ENCODE measurements around the gene LMNB1.
"Not testable (repeated sequence)": the region's sequence is repeated elsewhere in the genome, so short reads cannot be mapped to it uniquely, and the experiment has no call there.

Gene LMNB1

GRCh38 chr5:126757713-126758357 lies 19.1 kb upstream of the LMNB1 start:
- TF ChIP-seq, protein P1, sequence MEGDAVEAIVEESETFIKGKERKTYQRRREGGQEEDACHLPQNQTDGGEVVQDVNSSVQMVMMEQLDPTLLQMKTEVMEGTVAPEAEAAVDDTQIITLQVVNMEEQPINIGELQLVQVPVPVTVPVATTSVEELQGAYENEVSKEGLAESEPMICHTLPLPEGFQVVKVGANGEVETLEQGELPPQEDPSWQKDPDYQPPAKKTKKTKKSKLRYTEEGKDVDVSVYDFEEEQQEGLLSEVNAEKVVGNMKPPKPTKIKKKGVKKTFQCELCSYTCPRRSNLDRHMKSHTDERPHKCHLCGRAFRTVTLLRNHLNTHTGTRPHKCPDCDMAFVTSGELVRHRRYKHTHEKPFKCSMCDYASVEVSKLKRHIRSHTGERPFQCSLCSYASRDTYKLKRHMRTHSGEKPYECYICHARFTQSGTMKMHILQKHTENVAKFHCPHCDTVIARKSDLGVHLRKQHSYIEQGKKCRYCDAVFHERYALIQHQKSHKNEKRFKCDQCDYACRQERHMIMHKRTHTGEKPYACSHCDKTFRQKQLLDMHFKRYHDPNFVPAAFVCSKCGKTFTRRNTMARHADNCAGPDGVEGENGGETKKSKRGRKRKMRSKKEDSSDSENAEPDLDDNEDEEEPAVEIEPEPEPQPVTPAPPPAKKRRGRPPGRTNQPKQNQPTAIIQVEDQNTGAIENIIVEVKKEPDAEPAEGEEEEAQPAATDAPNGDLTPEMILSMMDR (IDR thresholded peaks at IDR 0.05; ENCODE audit: control insufficient read depth, insufficient read depth, low read depth, low read length, missing control alignments), result no peak
- no peak overlapping the region for H3K4me3 ChIP-seq (ENCODE audit: control insufficient read depth, low read depth, low read length)
- no peak for DNase-seq (ENCODE audit: low read depth)

- no peak for DNase-seq (ENCODE audit: low read depth)
- no peak overlapping the region for H3K4me3 ChIP-seq (ENCODE audit: control insufficient read depth, low read depth, low read length)
- TF ChIP-seq, protein P1 (IDR thresholded peaks at IDR 0.05; ENCODE audit: control insufficient read depth, insufficient read depth, low read depth, low read length, missing control alignments), result no peak
These were observed 13.6 kb upstream of the LMNB1 start for GRCh38 chr5:126763371-126763770.

DNA sequence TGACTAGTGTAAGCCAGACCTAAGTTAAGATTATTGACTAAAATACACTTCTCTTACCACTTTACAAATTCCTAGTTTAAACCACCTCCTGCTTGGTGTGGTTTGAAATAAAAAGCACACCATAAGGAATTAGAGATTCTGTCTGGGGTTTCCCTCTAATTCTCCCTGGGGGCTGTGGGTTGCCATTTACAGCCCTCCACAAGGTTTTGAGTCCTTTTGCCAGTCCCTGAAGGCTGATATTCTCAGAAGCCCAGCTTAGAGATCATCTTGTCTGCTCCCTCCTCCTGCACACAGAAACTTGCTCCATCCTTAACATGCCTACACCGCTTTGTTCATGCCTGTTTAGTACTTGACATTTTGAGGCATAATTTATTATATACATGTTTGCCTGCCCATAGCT lies 7.2 kb upstream of the LMNB1 start:
- DNase-seq (ENCODE audit: low read depth), result no peak
- no peak overlapping the region for H3K4me3 ChIP-seq (ENCODE audit: control insufficient read depth, low read depth, low read length)
- TF ChIP-seq, protein P1 (IDR thresholded peaks at IDR 0.05; ENCODE audit: control insufficient read depth, insufficient read depth, low read depth, low read length, missing control alignments), result no peak

- H3K4me3 ChIP-seq (ENCODE audit: control insufficient read depth, low read depth, low read length); DNase-seq (ENCODE audit: low read depth): not testable (repeated sequence)
These were observed 3.4 kb upstream of the LMNB1 start for GRCh38 chr5:126773536-126773935.

- H3K4me3 ChIP-seq (ENCODE audit: control insufficient read depth, low read depth, low read length); DNase-seq (ENCODE audit: low read depth): not testable (repeated sequence)
These were observed 2.3 kb upstream of the LMNB1 start for GRCh38 chr5:126774595-126774994.

DNA sequence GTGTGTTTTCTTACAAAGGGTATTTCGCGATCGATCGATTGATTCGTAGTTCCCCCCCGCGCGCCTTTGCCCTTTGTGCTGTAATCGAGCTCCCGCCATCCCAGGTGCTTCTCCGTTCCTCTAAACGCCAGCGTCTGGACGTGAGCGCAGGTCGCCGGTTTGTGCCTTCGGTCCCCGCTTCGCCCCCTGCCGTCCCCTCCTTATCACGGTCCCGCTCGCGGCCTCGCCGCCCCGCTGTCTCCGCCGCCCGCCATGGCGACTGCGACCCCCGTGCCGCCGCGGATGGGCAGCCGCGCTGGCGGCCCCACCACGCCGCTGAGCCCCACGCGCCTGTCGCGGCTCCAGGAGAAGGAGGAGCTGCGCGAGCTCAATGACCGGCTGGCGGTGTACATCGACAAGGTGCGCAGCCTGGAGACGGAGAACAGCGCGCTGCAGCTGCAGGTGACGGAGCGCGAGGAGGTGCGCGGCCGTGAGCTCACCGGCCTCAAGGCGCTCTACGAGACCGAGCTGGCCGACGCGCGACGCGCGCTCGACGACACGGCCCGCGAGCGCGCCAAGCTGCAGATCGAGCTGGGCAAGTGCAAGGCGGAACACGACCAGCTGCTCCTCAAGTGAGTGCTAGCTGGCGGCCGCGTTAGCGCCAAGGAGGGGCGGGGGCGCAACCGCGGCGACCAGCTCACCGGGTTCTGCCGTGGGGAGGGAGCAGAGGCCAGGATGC lies 480 bp downstream of the LMNB1 start:
- H3K4me3 ChIP-seq (ENCODE audit: control insufficient read depth, low read depth, low read length), result peak overlapping the region; percentile 96
- TF ChIP-seq, protein P1 (IDR thresholded peaks at IDR 0.05; ENCODE audit: control insufficient read depth, insufficient read depth, low read depth, low read length, missing control alignments), result peak; percentile 16
- DNase-seq (ENCODE audit: low read depth), result no peak

- TF ChIP-seq, protein P1 (IDR thresholded peaks at IDR 0.05; ENCODE audit: control insufficient read depth, insufficient read depth, low read depth, low read length, missing control alignments), result no peak
- peak; percentile 71 for DNase-seq (ENCODE audit: low read depth)
- peak overlapping the region; percentile 96 for H3K4me3 ChIP-seq (ENCODE audit: control insufficient read depth, low read depth, low read length)
These were observed 1.2 kb downstream of the LMNB1 start for GRCh38 chr5:126777975-126778674.

Measured in AG09309 (cell line).